HG03558 (cell line): ENCODE measurements around the gene AKT3.
"Not testable (repeated sequence)": the region's sequence is repeated elsewhere in the genome, so short reads cannot be mapped to it uniquely, and the experiment has no call there.

Experiments
- ATAC-seq: cut with Tn5 transposase; IDR thresholded peaks from one replicate; pipeline ENCODE4 v1.9.1; 2021; ENCODE audit warnings: moderate number of reproducible peaks; ENCODE audit not compliant: unreplicated experiment; ENCODE audit errors: extremely low read depth

Gene AKT3

GRCh38 chr1:243850202-243850451 is at the start of gene AKT3:
Gene AKT3, minus strand, starts transcription at chr1:243850243. Its CDS starts 7,073 bp downstream, at chr1:243843170.
- peak; percentile 43 for ATAC-seq

GRCh38 chr1:243898278-243898677 is 48.2 kb upstream of the AKT3 start:
- no peak for ATAC-seq

GRCh38 chr1:243896313-243896712 is 46.3 kb upstream of the AKT3 start:
- ATAC-seq: no peak

- no peak for ATAC-seq
Observed at GRCh38 chr1:243892456-243892855, 42.4 kb upstream of the AKT3 start.

GRCh38 chr1:243890576-243890975 is 40.5 kb upstream of the AKT3 start:
- no peak for ATAC-seq

- ATAC-seq: no peak
Observed at GRCh38 chr1:243885806-243886205, 35.8 kb upstream of the AKT3 start.

GRCh38 chr1:243884603-243885002 is 34.6 kb upstream of the AKT3 start:
- ATAC-seq: no peak

- ATAC-seq: no peak
Observed at GRCh38 chr1:243883551-243883950, 33.5 kb upstream of the AKT3 start.

GRCh38 chr1:243882276-243882675 is 32.2 kb upstream of the AKT3 start:
- no peak for ATAC-seq

- not testable (repeated sequence) for ATAC-seq
Observed at GRCh38 chr1:243877058-243877457, 27.0 kb upstream of the AKT3 start.

GRCh38 chr1:243855616-243856318 is 5.7 kb upstream of the AKT3 start:
- no peak for ATAC-seq

- no peak for ATAC-seq
Observed at GRCh38 chr1:243851765-243852164, 1.7 kb upstream of the AKT3 start.

- ATAC-seq: no peak
Observed at GRCh38 chr1:243851257-243851756, 1.3 kb upstream of the AKT3 start.

- peak; percentile 30 for ATAC-seq
Observed at GRCh38 chr1:243850452-243851256, 611 bp upstream of the AKT3 start.

GRCh38 chr1:243849421-243850201 is 432 bp downstream of the AKT3 start:
- no peak for ATAC-seq

- no peak for ATAC-seq
Observed at GRCh38 chr1:243848858-243849420, 1.1 kb downstream of the AKT3 start.

GRCh38 chr1:243848165-243848857 is 1.7 kb downstream of the AKT3 start:
- ATAC-seq: no peak

GRCh38 chr1:243846761-243847160 is 3.3 kb downstream of the AKT3 start:
- ATAC-seq: no peak

GRCh38 chr1:243845888-243846287 is 4.2 kb downstream of the AKT3 start:
- no peak for ATAC-seq

- no peak for ATAC-seq
Observed at GRCh38 chr1:243844186-243844585, 5.9 kb downstream of the AKT3 start.
